Measurements from ENCODE around the gene DDA1. TPM values are rescaled to one million over a fixed set of nuclear protein-coding genes. Genes with fewer than 3 reads are reported as not detected.

DDA1 gene
- total and polyA plus RNA-seq, 3 experiments from 2014 or later, result 34.7 to 51.1 (median 47.9) TPM

GRCh38 chr19:17302391-17303166, 6.8 kb upstream of the DDA1 start:
- no peaks in the 10 kb centered on the region for H3K27me3 ChIP-seq (ENCODE audit: insufficient read depth, low read length, poor library complexity, severe bottlenecking)
- H3K4me3 Mint-ChIP-seq, result peak overlapping the region; percentile 55 to 82 (median 74)
- peaks cover 28% of the 10 kb centered on the region for H3K4me1 ChIP-seq (ENCODE audit: insufficient read depth, low read length)
- peak overlapping the region; percentile 66 for H3K4me3 ChIP-seq (ENCODE audit: low read length)
- peaks cover 0 to 8% (median 0%) of the 10 kb centered on the region in 3 donors for H3K36me3 Mint-ChIP-seq
- no peaks in the 10 kb centered on the region for H3K9me3 Mint-ChIP-seq
- H3K27ac ChIP-seq (ENCODE audit: low read depth, low read length), result peak overlapping the region; percentile 53
- H3K4me1 Mint-ChIP-seq, result peaks cover 28 to 44% (median 35%) of the 10 kb centered on the region in 3 donors
- ChIA-PET POLR2A (interaction anchor here (0.9 kb wide), 1 partner anchor 88 kb away, joined by 3 read pairs; no protein-coding TSS in a partner anchor), CTCF (interaction anchor here (0.9 to 1.5 kb wide), 3 partner anchors 10 to 193 kb away, joined by 3 to 4 read pairs (median 3); no protein-coding TSS in a partner anchor)
- H3K27ac Mint-ChIP-seq, result peak overlapping the region in 6 of 8 donors; percentile 12 to 80 (median 57)
- H3K36me3 ChIP-seq (ENCODE audit: insufficient read depth, low read length), result no peaks in the 10 kb centered on the region
- no peaks in the 10 kb centered on the region for H3K9me3 ChIP-seq (ENCODE audit: low read length)
- peak in 2 of 5 donors; percentile 17 to 67 for DNase-seq
- H3K27me3 Mint-ChIP-seq, result no peaks in the 10 kb centered on the region

- peak; percentile 88 to 94 (median 91) for DNase-seq
- peaks cover 28% of the 10 kb centered on the region for H3K4me1 ChIP-seq (ENCODE audit: insufficient read depth, low read length)
- Mint-ChIP-seq H3K27ac (peak within 1 kb of the TSS; percentile 23 to 95 (median 71)), H3K4me1 (peaks cover 32 to 50% (median 41%) of the 10 kb centered on the region in 3 donors), H3K27me3 (no peaks in the 10 kb centered on the region), H3K9me3 (no peaks in the 10 kb centered on the region), H3K4me3 (peak within 1 kb of the TSS; percentile 74 to 100 (median 78)), H3K36me3 (peaks cover 0 to 5% (median 0%) of the 10 kb centered on the region in 3 donors)
- ChIA-PET POLR2A (interaction anchor here (0.9 kb wide), 1 partner anchor 11 kb away, joined by 3 read pairs; no protein-coding TSS in a partner anchor), CTCF (interaction anchor here (0.6 to 1.5 kb wide), 6 partner anchors 9 to 193 kb away, joined by 3 to 8 read pairs (median 3); no protein-coding TSS in a partner anchor)
- H3K27me3 ChIP-seq (ENCODE audit: insufficient read depth, low read length, poor library complexity, severe bottlenecking), result no peaks in the 10 kb centered on the region
- H3K36me3 ChIP-seq (ENCODE audit: insufficient read depth, low read length), result no peaks in the 10 kb centered on the region
- H3K4me3 ChIP-seq (ENCODE audit: low read length), result peak within 1 kb of the TSS; percentile 66
- no peaks in the 10 kb centered on the region for H3K9me3 ChIP-seq (ENCODE audit: low read length)
- peak within 1 kb of the TSS; percentile 53 for H3K27ac ChIP-seq (ENCODE audit: low read depth, low read length)
Measured at GRCh38 chr19:17303167-17303939, 6.0 kb upstream of the DDA1 start, which contains the start of gene ABHD8. ABHD8 (minus strand) TSS chr19:17303425; CDS start chr19:17301616, 1,809 bp downstream.

GRCh38 chr19:17303940-17304267, 5.5 kb upstream of the DDA1 start:
- POLR2A ChIA-PET, result interaction anchor here (0.9 kb wide), 1 partner anchor 11 kb away, joined by 3 read pairs; no protein-coding TSS in a partner anchor
- H3K27ac Mint-ChIP-seq, result peak overlapping the region in 5 of 8 donors; percentile 23 to 90 (median 81)
- H3K36me3 Mint-ChIP-seq, result peaks cover 0 to 4% (median 0%) of the 10 kb centered on the region in 3 donors
- Histone ChIP-seq H3K27me3 (ENCODE audit: insufficient read depth, low read length, poor library complexity, severe bottlenecking) (no peaks in the 10 kb centered on the region), H3K4me1 (ENCODE audit: insufficient read depth, low read length) (peaks cover 30% of the 10 kb centered on the region), H3K27ac (ENCODE audit: low read depth, low read length) (peak overlapping the region; percentile 53), H3K36me3 (ENCODE audit: insufficient read depth, low read length) (no peaks in the 10 kb centered on the region), H3K9me3 (ENCODE audit: low read length) (no peaks in the 10 kb centered on the region), H3K4me3 (ENCODE audit: low read length) (peak overlapping the region; percentile 66)
- H3K4me1 Mint-ChIP-seq, result peaks cover 33 to 50% (median 42%) of the 10 kb centered on the region in 3 donors
- no peaks in the 10 kb centered on the region for H3K9me3 Mint-ChIP-seq
- CTCF ChIA-PET, result interaction anchor here (0.6 to 1.8 kb wide), 7 partner anchors 9 to 192 kb away, joined by 3 to 8 read pairs (median 3); no protein-coding TSS in a partner anchor
- H3K4me3 Mint-ChIP-seq, result peak overlapping the region; percentile 74 to 100 (median 75)
- no peak for DNase-seq
- H3K27me3 Mint-ChIP-seq, result no peaks in the 10 kb centered on the region

GRCh38 chr19:17304386-17305215, 4.8 kb upstream of the DDA1 start:
- H3K9me3 Mint-ChIP-seq, result no peaks in the 10 kb centered on the region
- H3K27ac ChIP-seq (ENCODE audit: low read depth, low read length), result peak overlapping the region; percentile 43
- POLR2A ChIA-PET, result interaction anchor here (0.7 to 1.3 kb wide), 4 partner anchors 12 to 163 kb away, joined by 4 to 13 read pairs (median 6); partner anchors contain the start of gene ANO8
- no peaks in the 10 kb centered on the region for H3K9me3 ChIP-seq (ENCODE audit: low read length)
- no peaks in the 10 kb centered on the region for H3K27me3 ChIP-seq (ENCODE audit: insufficient read depth, low read length, poor library complexity, severe bottlenecking)
- H3K27ac Mint-ChIP-seq, result peak overlapping the region; percentile 23 to 99 (median 84)
- peak overlapping the region; percentile 92 for H3K4me3 ChIP-seq (ENCODE audit: low read length)
- peaks cover 38 to 57% (median 48%) of the 10 kb centered on the region in 3 donors for H3K4me1 Mint-ChIP-seq
- H3K4me1 ChIP-seq (ENCODE audit: insufficient read depth, low read length), result peaks cover 31% of the 10 kb centered on the region
- H3K36me3 Mint-ChIP-seq, result peaks cover 0 to 8% (median 0%) of the 10 kb centered on the region in 3 donors
- CTCF ChIA-PET, result interaction anchor here (0.6 to 1.8 kb wide), 18 partner anchors 8 to 188 kb away, joined by 3 to 11 read pairs (median 4); partner anchors contain the start of genes BABAM1 and OCEL1
- no peak for DNase-seq
- H3K27me3 Mint-ChIP-seq, result peaks cover 0 to 2% of the 10 kb centered on the region in 2 donors
- no peaks in the 10 kb centered on the region for H3K36me3 ChIP-seq (ENCODE audit: insufficient read depth, low read length)
- peak overlapping the region; percentile 75 to 100 (median 89) for H3K4me3 Mint-ChIP-seq

- POLR2A ChIA-PET, result interaction anchor here (0.7 to 1.3 kb wide), 4 partner anchors 12 to 162 kb away, joined by 4 to 13 read pairs (median 6); partner anchors contain the start of gene ANO8
Measured at GRCh38 chr19:17305216-17305516, 4.2 kb upstream of the DDA1 start.

GRCh38 chr19:17305517-17306284, 3.7 kb upstream of the DDA1 start, which contains the start of gene MRPL34:
MRPL34 (plus strand) TSS chr19:17305872; CDS start chr19:17305893, 21 bp downstream.
- no peaks in the 10 kb centered on the region for H3K9me3 ChIP-seq (ENCODE audit: low read length)
- no peaks in the 10 kb centered on the region for H3K27me3 ChIP-seq (ENCODE audit: insufficient read depth, low read length, poor library complexity, severe bottlenecking)
- Mint-ChIP-seq H3K27ac (peak within 1 kb of the TSS; percentile 79 to 99 (median 90)), H3K27me3 (peaks cover 0 to 2% of the 10 kb centered on the region in 2 donors), H3K4me1 (peaks cover 45 to 67% (median 57%) of the 10 kb centered on the region in 3 donors), H3K36me3 (peaks cover 0 to 12% (median 0%) of the 10 kb centered on the region in 3 donors), H3K4me3 (peak within 1 kb of the TSS; percentile 87 to 100 (median 90)), H3K9me3 (no peaks in the 10 kb centered on the region)
- peak within 1 kb of the TSS; percentile 79 for H3K27ac ChIP-seq (ENCODE audit: low read depth, low read length)
- CTCF ChIA-PET, result interaction anchor here (0.6 to 1.8 kb wide), 15 partner anchors 9 to 86 kb away, joined by 3 to 11 read pairs (median 4); partner anchors contain the start of genes BABAM1 and OCEL1
- H3K4me1 ChIP-seq (ENCODE audit: insufficient read depth, low read length), result peaks cover 41% of the 10 kb centered on the region
- H3K36me3 ChIP-seq (ENCODE audit: insufficient read depth, low read length), result no peaks in the 10 kb centered on the region
- peak; percentile 88 to 98 (median 94) for DNase-seq
- peak within 1 kb of the TSS; percentile 92 for H3K4me3 ChIP-seq (ENCODE audit: low read length)
- POLR2A ChIA-PET, result interaction anchor here (0.7 to 1.3 kb wide), 4 partner anchors 13 to 162 kb away, joined by 4 to 13 read pairs (median 6); partner anchors contain the start of gene ANO8

More at GRCh38 chr19:17305216-17305516, 4.2 kb upstream of the DDA1 start:
- peak overlapping the region; percentile 43 for H3K27ac ChIP-seq (ENCODE audit: low read depth, low read length)
- Mint-ChIP-seq H3K36me3 (peaks cover 0 to 11% (median 0%) of the 10 kb centered on the region in 3 donors), H3K27me3 (peaks cover 0 to 2% of the 10 kb centered on the region in 2 donors), H3K4me3 (peak overlapping the region; percentile 87 to 100 (median 90)), H3K9me3 (no peaks in the 10 kb centered on the region), H3K27ac (peak overlapping the region; percentile 22 to 99 (median 84)), H3K4me1 (peaks cover 40 to 61% (median 51%) of the 10 kb centered on the region in 3 donors)
- CTCF ChIA-PET, result interaction anchor here (0.6 to 1.8 kb wide), 14 partner anchors 8 to 87 kb away, joined by 3 to 11 read pairs (median 4); partner anchors contain the start of genes BABAM1 and OCEL1
- peaks cover 35% of the 10 kb centered on the region for H3K4me1 ChIP-seq (ENCODE audit: insufficient read depth, low read length)
- DNase-seq, result no peak
- no peaks in the 10 kb centered on the region for H3K27me3 ChIP-seq (ENCODE audit: insufficient read depth, low read length, poor library complexity, severe bottlenecking)
- peak overlapping the region; percentile 92 for H3K4me3 ChIP-seq (ENCODE audit: low read length)
- no peaks in the 10 kb centered on the region for H3K9me3 ChIP-seq (ENCODE audit: low read length)
- no peaks in the 10 kb centered on the region for H3K36me3 ChIP-seq (ENCODE audit: insufficient read depth, low read length)

Data from CD8-positive, alpha-beta memory T cell (primary cell).